Measurements from ENCODE around the gene CALHM5. TPM values are rescaled to one million over a fixed set of nuclear protein-coding genes. Genes with fewer than 3 reads are reported as not detected.

The CALHM5 gene
- total and polyA plus RNA-seq, 9 of the 15 experiments (the other 6 are each of a cell fraction or from before 2014, with no cell fraction given) = under 0.01 to 0.05 (median 0.02) TPM; not detected in 2

DNA sequence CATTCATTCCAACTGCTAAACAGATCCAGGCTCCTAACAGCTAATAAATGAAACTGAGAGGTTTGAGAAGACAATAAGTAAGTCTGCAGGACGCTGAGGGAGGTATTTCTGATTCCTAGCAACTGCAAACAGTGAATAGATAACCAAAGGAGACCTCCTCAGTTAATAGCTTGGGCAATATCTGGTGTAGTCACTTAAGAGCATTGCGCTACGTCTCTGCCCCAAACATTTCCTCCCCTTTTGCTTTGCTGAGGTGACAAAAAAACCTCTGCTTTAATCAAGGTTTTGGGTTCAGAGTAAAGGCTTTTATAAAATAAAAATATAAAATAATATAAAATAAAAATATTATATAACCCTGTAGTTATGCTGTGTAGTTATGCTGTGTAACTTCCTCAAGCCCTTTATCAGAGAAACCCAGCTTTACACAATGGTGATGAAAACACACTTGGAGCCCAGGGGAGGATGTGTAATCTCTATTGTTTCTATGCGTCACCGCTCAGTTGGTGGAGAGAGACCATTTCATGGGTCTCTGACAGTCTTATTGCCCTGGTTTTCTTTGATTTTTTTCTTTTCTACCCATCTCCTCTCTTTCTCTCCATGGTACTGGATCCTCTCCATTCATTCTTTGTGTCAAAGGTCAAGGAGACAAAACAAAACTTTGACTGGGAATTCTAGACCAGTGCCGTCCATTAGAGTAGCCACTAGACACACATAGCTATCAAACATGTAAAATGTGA lies 18.9 kb upstream of the CALHM5 start (continued):
- TF ChIP-seq, protein P1, sequence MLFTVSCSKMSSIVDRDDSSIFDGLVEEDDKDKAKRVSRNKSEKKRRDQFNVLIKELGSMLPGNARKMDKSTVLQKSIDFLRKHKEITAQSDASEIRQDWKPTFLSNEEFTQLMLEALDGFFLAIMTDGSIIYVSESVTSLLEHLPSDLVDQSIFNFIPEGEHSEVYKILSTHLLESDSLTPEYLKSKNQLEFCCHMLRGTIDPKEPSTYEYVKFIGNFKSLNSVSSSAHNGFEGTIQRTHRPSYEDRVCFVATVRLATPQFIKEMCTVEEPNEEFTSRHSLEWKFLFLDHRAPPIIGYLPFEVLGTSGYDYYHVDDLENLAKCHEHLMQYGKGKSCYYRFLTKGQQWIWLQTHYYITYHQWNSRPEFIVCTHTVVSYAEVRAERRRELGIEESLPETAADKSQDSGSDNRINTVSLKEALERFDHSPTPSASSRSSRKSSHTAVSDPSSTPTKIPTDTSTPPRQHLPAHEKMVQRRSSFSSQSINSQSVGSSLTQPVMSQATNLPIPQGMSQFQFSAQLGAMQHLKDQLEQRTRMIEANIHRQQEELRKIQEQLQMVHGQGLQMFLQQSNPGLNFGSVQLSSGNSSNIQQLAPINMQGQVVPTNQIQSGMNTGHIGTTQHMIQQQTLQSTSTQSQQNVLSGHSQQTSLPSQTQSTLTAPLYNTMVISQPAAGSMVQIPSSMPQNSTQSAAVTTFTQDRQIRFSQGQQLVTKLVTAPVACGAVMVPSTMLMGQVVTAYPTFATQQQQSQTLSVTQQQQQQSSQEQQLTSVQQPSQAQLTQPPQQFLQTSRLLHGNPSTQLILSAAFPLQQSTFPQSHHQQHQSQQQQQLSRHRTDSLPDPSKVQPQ (CRISPR knock-in tag; IDR thresholded peaks at IDR 0.05; ENCODE audit: borderline replicate concordance) = no peak
- peak; percentile 96 for TF ChIP-seq ARID1B (IDR thresholded peaks at IDR 0.05)
- TF ChIP-seq SREBF1 (IDR thresholded peaks at IDR 0.05; ENCODE audit: borderline replicate concordance, low read depth, low read length) = no peak
- TF ChIP-seq, protein P2, sequence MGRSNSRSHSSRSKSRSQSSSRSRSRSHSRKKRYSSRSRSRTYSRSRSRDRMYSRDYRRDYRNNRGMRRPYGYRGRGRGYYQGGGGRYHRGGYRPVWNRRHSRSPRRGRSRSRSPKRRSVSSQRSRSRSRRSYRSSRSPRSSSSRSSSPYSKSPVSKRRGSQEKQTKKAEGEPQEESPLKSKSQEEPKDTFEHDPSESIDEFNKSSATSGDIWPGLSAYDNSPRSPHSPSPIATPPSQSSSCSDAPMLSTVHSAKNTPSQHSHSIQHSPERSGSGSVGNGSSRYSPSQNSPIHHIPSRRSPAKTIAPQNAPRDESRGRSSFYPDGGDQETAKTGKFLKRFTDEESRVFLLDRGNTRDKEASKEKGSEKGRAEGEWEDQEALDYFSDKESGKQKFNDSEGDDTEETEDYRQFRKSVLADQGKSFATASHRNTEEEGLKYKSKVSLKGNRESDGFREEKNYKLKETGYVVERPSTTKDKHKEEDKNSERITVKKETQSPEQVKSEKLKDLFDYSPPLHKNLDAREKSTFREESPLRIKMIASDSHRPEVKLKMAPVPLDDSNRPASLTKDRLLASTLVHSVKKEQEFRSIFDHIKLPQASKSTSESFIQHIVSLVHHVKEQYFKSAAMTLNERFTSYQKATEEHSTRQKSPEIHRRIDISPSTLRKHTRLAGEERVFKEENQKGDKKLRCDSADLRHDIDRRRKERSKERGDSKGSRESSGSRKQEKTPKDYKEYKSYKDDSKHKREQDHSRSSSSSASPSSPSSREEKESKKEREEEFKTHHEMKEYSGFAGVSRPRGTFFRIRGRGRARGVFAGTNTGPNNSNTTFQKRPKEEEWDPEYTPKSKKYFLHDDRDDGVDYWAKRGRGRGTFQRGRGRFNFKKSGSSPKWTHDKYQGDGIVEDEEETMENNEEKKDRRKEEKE (IDR thresholded peaks at IDR 0.05; ENCODE audit: borderline replicate concordance in 1 of 2, control insufficient read depth in 1 of 2, low read depth in 2 of 2, low read length in 1 of 2) = no peak
- peak in 1 of 2 experiments; percentile 57 for TF ChIP-seq NCOA2 (IDR thresholded peaks at IDR 0.05; ENCODE audit: partially characterized antibody in 2 of 2)
- TF ChIP-seq MAFF (IDR thresholded peaks at IDR 0.05; ENCODE audit: low read length) = peak; percentile 53; the same call in 1 of the 2 replicates
- TF ChIP-seq, protein P3, sequence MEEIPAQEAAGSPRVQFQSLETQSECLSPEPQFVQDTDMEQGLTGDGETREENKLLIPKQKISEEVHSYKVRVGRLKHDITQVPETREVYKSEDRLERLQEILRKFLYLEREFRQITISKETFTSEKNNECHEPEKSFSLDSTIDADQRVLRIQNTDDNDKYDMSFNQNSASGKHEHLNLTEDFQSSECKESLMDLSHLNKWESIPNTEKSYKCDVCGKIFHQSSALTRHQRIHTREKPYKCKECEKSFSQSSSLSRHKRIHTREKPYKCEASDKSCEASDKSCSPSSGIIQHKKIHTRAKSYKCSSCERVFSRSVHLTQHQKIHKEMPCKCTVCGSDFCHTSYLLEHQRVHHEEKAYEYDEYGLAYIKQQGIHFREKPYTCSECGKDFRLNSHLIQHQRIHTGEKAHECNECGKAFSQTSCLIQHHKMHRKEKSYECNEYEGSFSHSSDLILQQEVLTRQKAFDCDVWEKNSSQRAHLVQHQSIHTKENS (CRISPR knock-in tag; IDR thresholded peaks at IDR 0.05) = no peak
- no peak for TF ChIP-seq POLR2AphosphoS2 (IDR thresholded peaks at IDR 0.05; ENCODE audit: low read length)
- TF ChIP-seq ETS2 (tag; IDR thresholded peaks at IDR 0.05; ENCODE audit: borderline replicate concordance, poor library complexity, severe bottlenecking) = no peak
- TF ChIP-seq IRF2 (CRISPR knock-in tag; IDR thresholded peaks at IDR 0.05) = no peak
- peak in 1 of 3 experiments; percentile 22 for TF ChIP-seq YY1 (IDR thresholded peaks at IDR 0.05; ENCODE audit: borderline replicate concordance in 1 of 3, control insufficient read depth in 1 of 3, extremely low read depth in 1 of 3, insufficient read depth in 3 of 3, insufficient read length in 1 of 3, insufficient replicate concordance in 2 of 3, low read depth in 1 of 3, low read length in 2 of 3)
- TF ChIP-seq POLR2AphosphoS5 (IDR thresholded peaks at IDR 0.05; ENCODE audit: control insufficient read depth, insufficient read depth, low read depth, low read length) = peak; percentile 47; the same call in 1 of the 2 replicates
- TF ChIP-seq NR2C1 (IDR thresholded peaks at IDR 0.05) = peak; percentile 65
- TF ChIP-seq NR2C1 (tag; IDR thresholded peaks at IDR 0.05) = peak; percentile 64
- TF ChIP-seq NFIX (CRISPR knock-in tag; IDR thresholded peaks at IDR 0.05; ENCODE audit: low read depth) = no peak
- no peak for TF ChIP-seq BDP1 (IDR thresholded peaks at IDR 0.05; ENCODE audit: insufficient read depth, insufficient read length)
- TF ChIP-seq ZNF445 (CRISPR knock-in tag; IDR thresholded peaks at IDR 0.05; ENCODE audit: low read depth) = no peak
- no peak for TF ChIP-seq MCM5 (IDR thresholded peaks at IDR 0.05; ENCODE audit: low read depth)
- TF ChIP-seq ZNF175 (CRISPR knock-in tag; IDR thresholded peaks at IDR 0.05; ENCODE audit: low read depth) = peak; percentile 70
